Caki2 (cell line): ENCODE results near the gene ZNF106. TPM values are rescaled to one million over a fixed set of nuclear protein-coding genes. Genes with fewer than 3 reads are reported as not detected.

Experiments used
- total RNA-seq: library from RNA; depleted of rRNA; stranded (reverse); fragments of >200 nt; shearing (Covaris generic); gene quantifications from 2 replicates; pipeline ENCODE4 v1.2.3, GENCODE V29; 2014; ENCODE audit warnings: low replicate concordance; rRNA removed

ZNF106 gene
- total RNA-seq, 1 experiment from 2014 or later, result 7.8 TPM

Other genes with a start within 250 kb of the ZNF106 start
- 6.7 and 13.3 TPM in 2 replicates for gene GANC, start 217.9 kb downstream of the ZNF106 start, total RNA-seq
- gene TMEM87A, start 217.7 kb downstream of the ZNF106 start, total RNA-seq, result 44.0 and 55.7 TPM in 2 replicates
- 0.17 TPM in 1 of 2 replicates, not detected in the other for gene CAPN3, start 131.6 kb downstream of the ZNF106 start, total RNA-seq
- gene SNAP23, start 4.5 kb upstream of the ZNF106 start, total RNA-seq, result 39.7 and 48.0 TPM in 2 replicates
- 9.3 and 22.5 TPM in 2 replicates for gene LRRC57, start 57.7 kb upstream of the ZNF106 start, total RNA-seq
- 25.0 and 26.2 TPM in 2 replicates for gene HAUS2, start 57.7 kb upstream of the ZNF106 start, total RNA-seq
- gene STARD9, start 84.5 kb upstream of the ZNF106 start, total RNA-seq, result 0.29 and 0.41 TPM in 2 replicates
- gene CDAN1, start 246.0 kb upstream of the ZNF106 start, total RNA-seq, result 10.8 and 12.1 TPM in 2 replicates